OCI-M1 (cell line): ENCODE measurements around the gene ABHD12.
A peak's percentile ranks its signal among the peaks of the same experiment; 100 is the strongest.

Experiments
- DNase-seq: peaks from one replicate; lab custom pipeline; 2025; lab: John Stamatoyannopoulos, UW

The ABHD12 gene

GRCh38 chr20:25306991-25307903 lies 83.4 kb downstream of the ABHD12 start:
- DNase-seq, result no peak

- DNase-seq, result no peak
Measured at GRCh38 chr20:25304025-25304549, 86.5 kb downstream of the ABHD12 start.

- no peak for DNase-seq
Measured at GRCh38 chr20:25303292-25304024, 87.2 kb downstream of the ABHD12 start.

- no peak for DNase-seq
Measured at GRCh38 chr20:25302596-25302995, 88.0 kb downstream of the ABHD12 start.

GRCh38 chr20:25301357-25301920 lies 89.2 kb downstream of the ABHD12 start:
- DNase-seq, result no peak

GRCh38 chr20:25300496-25301170 lies 90.0 kb downstream of the ABHD12 start:
- no peak for DNase-seq

- no peak for DNase-seq
Measured at GRCh38 chr20:25299806-25300205, 90.8 kb downstream of the ABHD12 start.

- no peak for DNase-seq
Measured at GRCh38 chr20:25297141-25297905, 93.3 kb downstream of the ABHD12 start.

GRCh38 chr20:25296094-25297093 lies 94.2 kb downstream of the ABHD12 start:
- DNase-seq, result peak; percentile 11

- no peak for DNase-seq
Measured at GRCh38 chr20:25295386-25296093, 95.1 kb downstream of the ABHD12 start.

GRCh38 chr20:25294459-25295385 lies 95.9 kb downstream of the ABHD12 start:
- peak; percentile 79 for DNase-seq

- no peak for DNase-seq
Measured at GRCh38 chr20:25293910-25294458, 96.7 kb downstream of the ABHD12 start.

GRCh38 chr20:25293507-25293906 lies 97.1 kb downstream of the ABHD12 start:
- no peak for DNase-seq

- no peak for DNase-seq
Measured at GRCh38 chr20:25292176-25292891, 98.3 kb downstream of the ABHD12 start.

- DNase-seq, result no peak
Measured at GRCh38 chr20:25291432-25292133, 99.1 kb downstream of the ABHD12 start.

GRCh38 chr20:25290646-25291431 lies 99.8 kb downstream of the ABHD12 start:
- DNase-seq, result no peak
